ENCODE measurements around the gene PTGR2. TPM values are rescaled to one million over a fixed set of nuclear protein-coding genes. Genes with fewer than 3 reads are reported as not detected.

Gene PTGR2
- total and polyA plus RNA-seq, 2 donors (not counting 1 experiment from before 2014, with no cell fraction given) = 5.6 to 7.9 TPM

DNA sequence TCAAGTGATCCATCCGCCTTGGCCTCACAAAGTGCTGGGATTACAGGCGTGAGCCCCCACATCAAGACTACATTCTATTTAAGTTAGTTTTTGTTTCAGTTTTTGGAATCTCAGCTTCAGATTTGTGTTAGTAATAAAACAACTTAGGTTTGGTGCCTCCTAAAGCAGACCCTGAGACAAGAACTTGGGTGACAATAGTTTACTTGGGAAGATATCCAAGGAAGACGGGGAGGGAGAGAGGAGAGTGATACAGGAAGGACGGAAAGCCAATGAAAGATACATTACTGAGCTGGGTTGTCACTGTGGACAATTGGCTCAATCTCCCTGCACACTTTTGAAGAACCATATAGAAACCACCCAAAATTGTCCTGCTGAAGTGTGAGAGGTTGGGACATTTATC is 22.6 kb upstream of the PTGR2 start:
- H2AFZ ChIP-seq (ENCODE audit: low read length) = no peak overlapping the region
- no peaks in the 10 kb centered on the region for H4K20me1 ChIP-seq (ENCODE audit: control insufficient read depth, extremely low read depth, insufficient read depth, low read length)
- H3K27ac ChIP-seq (ENCODE audit: insufficient read depth, low read length) = no peak overlapping the region
- H3K4me3 ChIP-seq (replicated peaks in 1 of 4; ENCODE audit: control extremely low read depth in 1 of 4, insufficient read depth in 1 of 4, low read depth in 3 of 4, low read length in 4 of 4) = no peak overlapping the region
- H3K9ac ChIP-seq (ENCODE audit: insufficient read depth, low read length) = no peak overlapping the region
- TF ChIP-seq, protein P1, sequence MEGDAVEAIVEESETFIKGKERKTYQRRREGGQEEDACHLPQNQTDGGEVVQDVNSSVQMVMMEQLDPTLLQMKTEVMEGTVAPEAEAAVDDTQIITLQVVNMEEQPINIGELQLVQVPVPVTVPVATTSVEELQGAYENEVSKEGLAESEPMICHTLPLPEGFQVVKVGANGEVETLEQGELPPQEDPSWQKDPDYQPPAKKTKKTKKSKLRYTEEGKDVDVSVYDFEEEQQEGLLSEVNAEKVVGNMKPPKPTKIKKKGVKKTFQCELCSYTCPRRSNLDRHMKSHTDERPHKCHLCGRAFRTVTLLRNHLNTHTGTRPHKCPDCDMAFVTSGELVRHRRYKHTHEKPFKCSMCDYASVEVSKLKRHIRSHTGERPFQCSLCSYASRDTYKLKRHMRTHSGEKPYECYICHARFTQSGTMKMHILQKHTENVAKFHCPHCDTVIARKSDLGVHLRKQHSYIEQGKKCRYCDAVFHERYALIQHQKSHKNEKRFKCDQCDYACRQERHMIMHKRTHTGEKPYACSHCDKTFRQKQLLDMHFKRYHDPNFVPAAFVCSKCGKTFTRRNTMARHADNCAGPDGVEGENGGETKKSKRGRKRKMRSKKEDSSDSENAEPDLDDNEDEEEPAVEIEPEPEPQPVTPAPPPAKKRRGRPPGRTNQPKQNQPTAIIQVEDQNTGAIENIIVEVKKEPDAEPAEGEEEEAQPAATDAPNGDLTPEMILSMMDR (conservative IDR thresholded peaks at IDR 0.05 in 1 of 2, IDR thresholded peaks at IDR 0.05 in 1 of 2; ENCODE audit: low read depth in 1 of 2, low read length in 2 of 2) = no peak
- no peak for TF ChIP-seq EZH2 (IDR thresholded peaks at IDR 0.05; ENCODE audit: low read length, missing control alignments)
- no peaks in the 10 kb centered on the region for H3K79me2 ChIP-seq (ENCODE audit: control insufficient read depth, insufficient read depth, low read length)
- no peak for DNase-seq (ENCODE audit: low read depth in 2 of 2)
- no peaks in the 10 kb centered on the region for H3K9me3 ChIP-seq (ENCODE audit: control insufficient read depth, insufficient read depth, low read depth, low read length)
- H3K4me2 ChIP-seq (ENCODE audit: extremely low read depth, insufficient read depth, low read length) = no peak overlapping the region
- H3K36me3 ChIP-seq (ENCODE audit: control insufficient read depth, insufficient read depth, low read length) = no peaks in the 10 kb centered on the region
- H3K4me1 ChIP-seq (ENCODE audit: control insufficient read depth, extremely low read depth, insufficient read depth, low read length) = peaks cover 2% of the 10 kb centered on the region
- H3K27me3 ChIP-seq (ENCODE audit: control insufficient read depth, insufficient read depth, low read length) = no peaks in the 10 kb centered on the region

DNA sequence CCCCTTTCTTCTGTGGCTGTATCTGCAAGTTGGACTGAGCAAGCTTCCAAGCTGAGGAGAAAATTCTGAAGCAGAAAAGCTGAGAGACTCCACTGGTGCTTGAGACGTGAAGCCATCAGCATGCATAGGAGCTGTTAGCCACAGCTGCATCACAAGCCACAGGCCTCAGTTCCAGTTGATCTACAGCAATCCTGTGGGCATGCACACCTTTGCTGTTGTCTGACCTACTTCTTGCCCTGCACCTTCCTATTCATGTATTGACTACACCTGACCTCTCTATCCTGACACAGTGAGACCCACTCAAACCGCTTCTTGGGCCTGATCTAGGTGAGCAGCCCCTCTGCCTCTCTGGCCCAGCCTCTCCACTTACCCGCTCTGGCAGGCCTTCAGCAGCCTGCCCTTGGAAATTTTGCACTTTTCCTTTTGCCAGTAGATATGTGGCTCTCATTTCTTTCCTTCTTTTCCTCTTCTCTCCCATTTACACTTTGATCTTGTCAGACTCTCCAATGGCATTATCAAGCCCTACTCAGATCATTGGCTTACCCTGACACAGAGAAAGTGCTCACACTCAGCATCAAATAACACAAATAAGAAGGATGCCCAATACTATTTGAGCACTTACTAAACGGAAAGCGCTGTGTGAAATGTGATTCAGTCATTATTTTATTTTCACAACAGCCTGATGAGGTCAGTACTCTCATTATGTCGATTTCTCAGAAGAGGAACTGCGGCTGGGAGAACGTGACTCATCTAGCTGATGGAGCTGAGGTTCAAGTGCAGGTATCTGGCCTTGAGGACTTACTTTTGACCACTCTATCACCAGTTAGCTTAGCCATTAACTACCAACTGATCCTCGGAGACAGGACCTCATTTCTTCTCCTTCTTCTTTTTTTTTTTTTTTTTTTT is 21.9 kb upstream of the PTGR2 start:
- no peak overlapping the region for H3K4me2 ChIP-seq (ENCODE audit: extremely low read depth, insufficient read depth, low read length)
- H3K79me2 ChIP-seq (ENCODE audit: control insufficient read depth, insufficient read depth, low read length) = no peaks in the 10 kb centered on the region
- H3K9me3 ChIP-seq (ENCODE audit: control insufficient read depth, insufficient read depth, low read depth, low read length) = no peaks in the 10 kb centered on the region
- H3K9ac ChIP-seq (ENCODE audit: insufficient read depth, low read length) = no peak overlapping the region
- H3K36me3 ChIP-seq (ENCODE audit: control insufficient read depth, insufficient read depth, low read length) = no peaks in the 10 kb centered on the region
- TF ChIP-seq, protein P1 (conservative IDR thresholded peaks at IDR 0.05 in 1 of 2, IDR thresholded peaks at IDR 0.05 in 1 of 2; ENCODE audit: low read depth in 1 of 2, low read length in 2 of 2) = no peak
- no peak for TF ChIP-seq EZH2 (IDR thresholded peaks at IDR 0.05; ENCODE audit: low read length, missing control alignments)
- H3K27ac ChIP-seq (ENCODE audit: insufficient read depth, low read length) = no peak overlapping the region
- no peak overlapping the region for H2AFZ ChIP-seq (ENCODE audit: low read length)
- no peak overlapping the region for H3K4me3 ChIP-seq (replicated peaks in 1 of 4; ENCODE audit: control extremely low read depth in 1 of 4, insufficient read depth in 1 of 4, low read depth in 3 of 4, low read length in 4 of 4)
- peaks cover 2% of the 10 kb centered on the region for H3K4me1 ChIP-seq (ENCODE audit: control insufficient read depth, extremely low read depth, insufficient read depth, low read length)
- H4K20me1 ChIP-seq (ENCODE audit: control insufficient read depth, extremely low read depth, insufficient read depth, low read length) = no peaks in the 10 kb centered on the region
- H3K27me3 ChIP-seq (ENCODE audit: control insufficient read depth, insufficient read depth, low read length) = no peaks in the 10 kb centered on the region
- peak; percentile 77 to 93 for DNase-seq (ENCODE audit: low read depth in 2 of 2)

DNA sequence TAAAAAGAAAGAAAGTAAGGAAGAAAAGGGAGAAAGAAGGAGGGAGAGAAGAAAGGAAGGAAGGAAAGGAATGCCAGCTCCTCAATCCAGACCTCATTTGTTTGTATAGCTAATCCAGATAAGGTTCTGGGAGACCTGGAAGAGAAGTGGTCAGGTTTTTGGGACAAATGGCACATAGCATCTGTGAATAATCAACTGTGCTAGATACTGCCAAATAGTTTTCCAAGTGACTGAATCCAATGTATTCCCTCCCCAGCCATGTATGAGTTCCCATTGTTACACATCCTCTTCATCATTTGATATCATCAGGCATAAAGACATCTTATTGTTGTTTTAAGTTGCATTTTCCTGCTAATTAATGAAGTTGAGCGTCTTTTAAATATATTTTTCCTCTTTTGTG is 18.6 kb upstream of the PTGR2 start:
- Histone ChIP-seq H3K4me3 (replicated peaks in 1 of 4; ENCODE audit: control extremely low read depth in 1 of 4, insufficient read depth in 1 of 4, low read depth in 3 of 4, low read length in 4 of 4) (no peak overlapping the region), H3K9ac (ENCODE audit: insufficient read depth, low read length) (no peak overlapping the region), H2AFZ (ENCODE audit: low read length) (no peak overlapping the region), H3K4me1 (ENCODE audit: control insufficient read depth, extremely low read depth, insufficient read depth, low read length) (no peaks in the 10 kb centered on the region), H3K27me3 (ENCODE audit: control insufficient read depth, insufficient read depth, low read length) (no peaks in the 10 kb centered on the region), H3K79me2 (ENCODE audit: control insufficient read depth, insufficient read depth, low read length) (no peaks in the 10 kb centered on the region), H3K4me2 (ENCODE audit: extremely low read depth, insufficient read depth, low read length) (no peak overlapping the region), H3K36me3 (ENCODE audit: control insufficient read depth, insufficient read depth, low read length) (no peaks in the 10 kb centered on the region), H3K9me3 (ENCODE audit: control insufficient read depth, insufficient read depth, low read depth, low read length) (no peaks in the 10 kb centered on the region), H3K27ac (ENCODE audit: insufficient read depth, low read length) (no peak overlapping the region), H4K20me1 (ENCODE audit: control insufficient read depth, extremely low read depth, insufficient read depth, low read length) (no peaks in the 10 kb centered on the region)
- TF ChIP-seq, protein P1 (conservative IDR thresholded peaks at IDR 0.05 in 1 of 2, IDR thresholded peaks at IDR 0.05 in 1 of 2; ENCODE audit: low read depth in 1 of 2, low read length in 2 of 2) = no peak
- TF ChIP-seq EZH2 (IDR thresholded peaks at IDR 0.05; ENCODE audit: low read length, missing control alignments) = no peak
- DNase-seq (ENCODE audit: low read depth in 2 of 2) = peak; percentile 56 to 94
